ENCODE results near the gene PTGES2. TPM values are rescaled to one million over a fixed set of nuclear protein-coding genes. Genes with fewer than 3 reads are reported as not detected.

PTGES2 gene
- total and polyA plus RNA-seq, 2 of the 13 experiments (the other 11 are each of a cell fraction or from before 2014, with no cell fraction given): 63.7 to 79.8 TPM

DNA sequence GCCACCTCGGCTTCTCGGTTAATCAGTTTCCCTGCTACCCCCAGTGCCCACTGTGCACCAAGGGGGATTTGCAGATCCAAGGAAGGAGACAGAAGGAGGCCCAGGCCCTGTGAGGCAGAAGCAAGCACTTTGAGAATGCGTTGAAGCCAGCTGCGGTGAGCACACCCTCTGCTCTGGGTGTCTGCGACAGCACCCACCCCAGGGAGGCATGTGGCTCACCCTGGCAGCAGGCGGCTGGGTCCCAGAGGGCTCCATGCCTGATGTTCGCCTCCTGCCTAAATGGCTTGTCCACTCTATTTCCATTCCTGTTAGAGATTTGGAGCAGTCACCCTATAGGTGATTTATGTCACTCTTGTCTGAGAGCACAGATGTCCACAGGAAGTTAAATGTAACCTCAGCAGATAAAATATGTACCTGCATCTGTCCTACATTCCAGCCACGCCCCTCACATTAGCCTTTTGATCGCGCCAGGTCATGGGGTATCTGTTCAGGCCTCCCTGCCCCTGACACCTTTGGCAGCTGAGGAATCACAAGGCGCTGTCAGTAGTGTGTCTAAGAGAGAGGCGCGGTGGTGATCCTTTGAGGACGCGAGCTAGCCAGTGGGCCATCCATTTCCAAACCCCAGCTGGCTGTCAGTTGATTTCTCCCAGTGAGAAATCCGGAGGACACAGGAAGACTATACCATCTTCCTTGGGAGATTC, 28.1 kb downstream of the PTGES2 start (continued):
- TF ChIP-seq, protein P1, sequence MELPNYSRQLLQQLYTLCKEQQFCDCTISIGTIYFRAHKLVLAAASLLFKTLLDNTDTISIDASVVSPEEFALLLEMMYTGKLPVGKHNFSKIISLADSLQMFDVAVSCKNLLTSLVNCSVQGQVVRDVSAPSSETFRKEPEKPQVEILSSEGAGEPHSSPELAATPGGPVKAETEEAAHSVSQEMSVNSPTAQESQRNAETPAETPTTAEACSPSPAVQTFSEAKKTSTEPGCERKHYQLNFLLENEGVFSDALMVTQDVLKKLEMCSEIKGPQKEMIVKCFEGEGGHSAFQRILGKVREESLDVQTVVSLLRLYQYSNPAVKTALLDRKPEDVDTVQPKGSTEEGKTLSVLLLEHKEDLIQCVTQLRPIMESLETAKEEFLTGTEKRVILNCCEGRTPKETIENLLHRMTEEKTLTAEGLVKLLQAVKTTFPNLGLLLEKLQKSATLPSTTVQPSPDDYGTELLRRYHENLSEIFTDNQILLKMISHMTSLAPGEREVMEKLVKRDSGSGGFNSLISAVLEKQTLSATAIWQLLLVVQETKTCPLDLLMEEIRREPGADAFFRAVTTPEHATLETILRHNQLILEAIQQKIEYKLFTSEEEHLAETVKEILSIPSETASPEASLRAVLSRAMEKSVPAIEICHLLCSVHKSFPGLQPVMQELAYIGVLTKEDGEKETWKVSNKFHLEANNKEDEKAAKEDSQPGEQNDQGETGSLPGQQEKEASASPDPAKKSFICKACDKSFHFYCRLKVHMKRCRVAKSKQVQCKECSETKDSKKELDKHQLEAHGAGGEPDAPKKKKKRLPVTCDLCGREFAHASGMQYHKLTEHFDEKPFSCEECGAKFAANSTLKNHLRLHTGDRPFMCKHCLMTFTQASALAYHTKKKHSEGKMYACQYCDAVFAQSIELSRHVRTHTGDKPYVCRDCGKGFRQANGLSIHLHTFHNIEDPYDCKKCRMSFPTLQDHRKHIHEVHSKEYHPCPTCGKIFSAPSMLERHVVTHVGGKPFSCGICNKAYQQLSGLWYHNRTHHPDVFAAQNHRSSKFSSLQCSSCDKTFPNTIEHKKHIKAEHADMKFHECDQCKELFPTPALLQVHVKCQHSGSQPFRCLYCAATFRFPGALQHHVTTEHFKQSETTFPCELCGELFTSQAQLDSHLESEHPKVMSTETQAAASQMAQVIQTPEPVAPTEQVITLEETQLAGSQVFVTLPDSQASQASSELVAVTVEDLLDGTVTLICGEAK (IDR thresholded peaks at IDR 0.05): no peak
- TF ChIP-seq, protein P1 (CRISPR knock-in tag; IDR thresholded peaks at IDR 0.05): no peak
- TF ChIP-seq GMEB1 (CRISPR knock-in tag; IDR thresholded peaks at IDR 0.05; ENCODE audit: borderline replicate concordance) (no peak), GABPA (IDR thresholded peaks at IDR 0.05; ENCODE audit: low read depth, low read length) (no peak), GABPA (CRISPR knock-in tag; IDR thresholded peaks at IDR 0.05; ENCODE audit: low read depth) (no peak), PAX8 (CRISPR knock-in tag; IDR thresholded peaks at IDR 0.05; ENCODE audit: borderline replicate concordance) (no peak), RFX5 (IDR thresholded peaks at IDR 0.05; ENCODE audit: low read depth, low read length) (no peak), SIX1 (CRISPR knock-in tag; IDR thresholded peaks at IDR 0.05; ENCODE audit: borderline replicate concordance) (no peak), ZNF460 (CRISPR knock-in tag; IDR thresholded peaks at IDR 0.05; ENCODE audit: borderline replicate concordance) (no peak), ARHGAP35 (CRISPR knock-in tag; IDR thresholded peaks at IDR 0.05; ENCODE audit: borderline replicate concordance) (no peak), ZNF383 (CRISPR knock-in tag; IDR thresholded peaks at IDR 0.05; ENCODE audit: borderline replicate concordance) (no peak), ZNF432 (CRISPR knock-in tag; IDR thresholded peaks at IDR 0.05; ENCODE audit: borderline replicate concordance) (no peak), SRSF9 (IDR thresholded peaks at IDR 0.05; ENCODE audit: borderline replicate concordance, insufficient read depth, low read depth, low read length, poor library complexity, severe bottlenecking) (no peak)
- TF ChIP-seq, protein P2, sequence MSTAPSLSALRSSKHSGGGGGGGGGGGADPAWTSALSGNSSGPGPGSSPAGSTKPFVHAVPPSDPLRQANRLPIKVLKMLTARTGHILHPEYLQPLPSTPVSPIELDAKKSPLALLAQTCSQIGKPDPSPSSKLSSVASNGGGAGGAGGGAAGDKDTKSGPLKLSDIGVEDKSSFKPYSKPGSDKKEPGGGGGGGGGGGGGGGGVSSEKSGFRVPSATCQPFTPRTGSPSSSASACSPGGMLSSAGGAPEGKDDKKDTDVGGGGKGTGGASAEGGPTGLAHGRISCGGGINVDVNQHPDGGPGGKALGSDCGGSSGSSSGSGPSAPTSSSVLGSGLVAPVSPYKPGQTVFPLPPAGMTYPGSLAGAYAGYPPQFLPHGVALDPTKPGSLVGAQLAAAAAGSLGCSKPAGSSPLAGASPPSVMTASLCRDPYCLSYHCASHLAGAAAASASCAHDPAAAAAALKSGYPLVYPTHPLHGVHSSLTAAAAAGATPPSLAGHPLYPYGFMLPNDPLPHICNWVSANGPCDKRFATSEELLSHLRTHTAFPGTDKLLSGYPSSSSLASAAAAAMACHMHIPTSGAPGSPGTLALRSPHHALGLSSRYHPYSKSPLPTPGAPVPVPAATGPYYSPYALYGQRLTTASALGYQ (CRISPR knock-in tag; IDR thresholded peaks at IDR 0.05): no peak
- TF ChIP-seq, protein P3, sequence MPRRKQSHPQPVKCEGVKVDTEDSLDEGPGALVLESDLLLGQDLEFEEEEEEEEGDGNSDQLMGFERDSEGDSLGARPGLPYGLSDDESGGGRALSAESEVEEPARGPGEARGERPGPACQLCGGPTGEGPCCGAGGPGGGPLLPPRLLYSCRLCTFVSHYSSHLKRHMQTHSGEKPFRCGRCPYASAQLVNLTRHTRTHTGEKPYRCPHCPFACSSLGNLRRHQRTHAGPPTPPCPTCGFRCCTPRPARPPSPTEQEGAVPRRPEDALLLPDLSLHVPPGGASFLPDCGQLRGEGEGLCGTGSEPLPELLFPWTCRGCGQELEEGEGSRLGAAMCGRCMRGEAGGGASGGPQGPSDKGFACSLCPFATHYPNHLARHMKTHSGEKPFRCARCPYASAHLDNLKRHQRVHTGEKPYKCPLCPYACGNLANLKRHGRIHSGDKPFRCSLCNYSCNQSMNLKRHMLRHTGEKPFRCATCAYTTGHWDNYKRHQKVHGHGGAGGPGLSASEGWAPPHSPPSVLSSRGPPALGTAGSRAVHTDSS (CRISPR knock-in tag; conservative IDR thresholded peaks at IDR 0.05): no peak
